Activated CD8-positive, alpha-beta T cell treated with anti-CD3 and anti-CD28 coated beads for 36 hours (primary cell): ENCODE measurements around the gene CDC14A. TPM values are rescaled to one million over a fixed set of nuclear protein-coding genes. Genes with fewer than 3 reads are reported as not detected.

ENCODE experiments used
- ATAC-seq: fragments of 200-7000 bp; cut with Tn5 transposase; one replicate; pipeline ENCODE4 v1.10.0; 2021; ENCODE audit warnings: mild to moderate bottlenecking, moderate library complexity
- CTCF ChIA-PET: fragments of 350-600 bp; sonication (Branson Sonifier 250); formaldehyde crosslinking; loops from one replicate; lab custom pipeline; 2021; ENCODE audit warnings: antibody characterized with exemption; lab: Charles Lee
- POLR2A ChIA-PET: fragments of 350-600 bp; sonication (Branson Sonifier 250); formaldehyde crosslinking; loops from one replicate; lab custom pipeline; 2021; ENCODE audit warnings: antibody characterized with exemption; lab: Charles Lee
- DNase-seq: peaks from one replicate; pipeline ENCODE4 v3.0.0-alpha.2; 2020
- H3K27ac Mint-ChIP-seq: one replicate; pipeline ENCODE4 v1.8.0; 2021; ENCODE audit warnings: mild to moderate bottlenecking, mixed read lengths
- H3K27me3 Mint-ChIP-seq: one replicate; pipeline ENCODE4 v1.8.0; 2021; ENCODE audit warnings: mixed read lengths
- H3K36me3 Mint-ChIP-seq: one replicate; pipeline ENCODE4 v1.8.0; 2021; ENCODE audit warnings: low read depth, mixed read lengths
- H3K4me1 Mint-ChIP-seq: one replicate; pipeline ENCODE4 v1.8.0; 2021; ENCODE audit warnings: low read depth, mixed read lengths
- H3K4me3 Mint-ChIP-seq: one replicate; pipeline ENCODE4 v1.8.0; 2021; ENCODE audit warnings: mild to moderate bottlenecking, moderate library complexity, mixed read lengths
- H3K9me3 Mint-ChIP-seq: one replicate; pipeline ENCODE4 v1.8.0; 2021; ENCODE audit warnings: mixed read lengths
- CTCF ChIP-seq: fragments of 200-600 bp; IDR thresholded peaks from one replicate; pipeline ENCODE4 v1.8.0; 2022; ENCODE audit warnings: antibody characterized with exemption, mild to moderate bottlenecking
- intact Hi-C: fragments of 100-400 bp; cut with micrococcal nuclease; formaldehyde crosslinking; loops from one replicate; pipeline ENCODE4 v1.10.0; 2022
- total RNA-seq, 2 experiments: library from RNA; stranded (reverse); gene quantifications; one replicate each; pipeline ENCODE4 v1.2.3, GENCODE V29; 2021

Gene CDC14A
- total RNA-seq, 2 experiments from 2014 or later, result 14.3 to 17.2 TPM

- DNase-seq (peak; percentile 53), ATAC-seq (peak; percentile 71)
- Mint-ChIP-seq H3K4me3 (no peak overlapping the region), H3K4me1 (peaks cover 82% of the 10 kb centered on the region), H3K27me3 (no peaks in the 10 kb centered on the region), H3K36me3 (peaks cover 29% of the 10 kb centered on the region), H3K27ac (peak overlapping the region; percentile 66), H3K9me3 (no peaks in the 10 kb centered on the region)
- ChIA-PET CTCF (interaction anchor here (0.5 to 3.2 kb wide), 11 partner anchors 9 to 63 kb away, joined by 3 to 14 read pairs (median 4); partner anchors contain the start of gene CDC14A), POLR2A (interaction anchor here (1.3 to 1.8 kb wide), 2 partner anchors 38 to 40 kb away, joined by 3 to 6 read pairs; no protein-coding TSS in a partner anchor)
- TF ChIP-seq CTCF, result no peak
- intact Hi-C loops, result no loop called here
Measured at GRCh38 chr1:100391675-100392074, 39.4 kb downstream of the CDC14A start.

GRCh38 chr1:100392756-100393155 is 40.5 kb downstream of the CDC14A start:
- intact Hi-C loops, result no loop called here
- H3K4me3 Mint-ChIP-seq, result no peak overlapping the region

GRCh38 chr1:100394285-100394684 is 42.0 kb downstream of the CDC14A start:
- no peaks in the 10 kb centered on the region for H3K9me3 Mint-ChIP-seq
- TF ChIP-seq CTCF, result no peak
- peaks cover 87% of the 10 kb centered on the region for H3K4me1 Mint-ChIP-seq
- intact Hi-C loops, result no loop called here
- peak overlapping the region; percentile 61 for H3K27ac Mint-ChIP-seq
- no peak overlapping the region for H3K4me3 Mint-ChIP-seq
- H3K36me3 Mint-ChIP-seq, result peaks cover 33% of the 10 kb centered on the region
- H3K27me3 Mint-ChIP-seq, result no peaks in the 10 kb centered on the region
- DNase-seq (no peak), ATAC-seq (no peak)
- ChIA-PET CTCF (interaction anchor here (0.9 to 1.2 kb wide), 5 partner anchors 10 to 41 kb away, joined by 3 to 6 read pairs (median 3); no protein-coding TSS in a partner anchor), POLR2A (interaction anchor here (0.9 to 2.2 kb wide), 3 partner anchors 19 to 41 kb away, joined by 3 to 7 read pairs (median 3); no protein-coding TSS in a partner anchor)

More at GRCh38 chr1:100392756-100393155, 40.5 kb downstream of the CDC14A start:
- Mint-ChIP-seq H3K36me3 (peaks cover 29% of the 10 kb centered on the region), H3K27ac (peak overlapping the region; percentile 22), H3K27me3 (no peaks in the 10 kb centered on the region), H3K9me3 (no peaks in the 10 kb centered on the region), H3K4me1 (peaks cover 84% of the 10 kb centered on the region)
- no peak for TF ChIP-seq CTCF
- CTCF ChIA-PET, result interaction anchor here (1.0 to 3.2 kb wide), 4 partner anchors 24 to 40 kb away, joined by 3 to 14 read pairs (median 6); partner anchors contain the start of gene CDC14A
- ATAC-seq (no peak), DNase-seq (no peak)
- POLR2A ChIA-PET, result interaction anchor here (1.8 kb wide), 1 partner anchor 39 kb away, joined by 6 read pairs; no protein-coding TSS in a partner anchor

- no peak for TF ChIP-seq CTCF
- ATAC-seq (no peak), DNase-seq (no peak)
- Mint-ChIP-seq H3K4me1 (peaks cover 84% of the 10 kb centered on the region), H3K36me3 (peaks cover 32% of the 10 kb centered on the region), H3K9me3 (no peaks in the 10 kb centered on the region), H3K27me3 (no peaks in the 10 kb centered on the region), H3K27ac (peak overlapping the region; percentile 84), H3K4me3 (no peak overlapping the region)
- intact Hi-C loops, result loop anchor here (1.0 to 5.0 kb wide), 2 partner anchors 44 to 45 kb away; partner anchors contain the start of gene CDC14A
- POLR2A ChIA-PET, result interaction anchor here (1.1 to 2.5 kb wide), 4 partner anchors 11 to 43 kb away, joined by 5 to 9 read pairs (median 8); partner anchors contain the start of gene CDC14A
- CTCF ChIA-PET, result interaction anchor here (1.0 to 1.9 kb wide), 11 partner anchors 9 to 63 kb away, joined by 3 to 8 read pairs (median 6); no protein-coding TSS in a partner anchor
Measured at GRCh38 chr1:100395913-100396312, 43.6 kb downstream of the CDC14A start.

- no peaks in the 10 kb centered on the region for H3K27me3 Mint-ChIP-seq
- peak overlapping the region; percentile 84 for H3K27ac Mint-ChIP-seq
- H3K36me3 Mint-ChIP-seq, result peaks cover 31% of the 10 kb centered on the region
- POLR2A ChIA-PET, result interaction anchor here (0.8 to 2.5 kb wide), 7 partner anchors 12 to 131 kb away, joined by 3 to 9 read pairs (median 4); partner anchors contain the start of genes CDC14A and RTCA
- peak; percentile 50 for ATAC-seq
- peak overlapping the region; percentile 11 for H3K4me3 Mint-ChIP-seq
- H3K4me1 Mint-ChIP-seq, result peaks cover 82% of the 10 kb centered on the region
- peak; percentile 38 for DNase-seq
- TF ChIP-seq CTCF, result no peak
- intact Hi-C loops, result loop anchor here (1.0 to 5.0 kb wide), 2 partner anchors 44 to 45 kb away; partner anchors contain the start of gene CDC14A
- CTCF ChIA-PET, result interaction anchor here (0.9 to 1.9 kb wide), 14 partner anchors 8 to 130 kb away, joined by 3 to 8 read pairs (median 5); no protein-coding TSS in a partner anchor
- H3K9me3 Mint-ChIP-seq, result no peaks in the 10 kb centered on the region
Measured at GRCh38 chr1:100396651-100397050, 44.3 kb downstream of the CDC14A start.
